Measurements from ENCODE around the gene COP1. TPM values are rescaled to one million over a fixed set of nuclear protein-coding genes. Genes with fewer than 3 reads are reported as not detected.

COP1 gene
- total RNA-seq, 1 donor from 2014 or later, result 23.4 TPM

DNA sequence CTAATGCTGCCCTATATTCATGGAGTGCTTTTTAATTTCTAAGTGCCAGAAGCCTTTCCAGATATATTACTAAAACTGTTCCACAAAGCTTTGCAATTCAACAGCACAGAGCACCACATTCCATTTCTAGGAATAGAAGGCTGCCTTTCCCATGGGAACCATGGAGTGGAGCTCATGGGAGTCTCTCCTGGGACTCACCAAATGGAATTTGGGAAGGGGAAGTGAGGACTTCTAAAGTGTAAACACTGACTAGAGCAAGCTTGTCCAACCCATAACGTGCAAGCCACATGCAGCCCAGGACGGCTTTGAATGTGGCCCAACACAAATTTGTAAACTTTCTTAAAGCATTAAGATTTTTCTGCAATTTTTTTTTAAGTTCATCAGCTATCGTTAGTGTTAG is 273.3 kb downstream of the COP1 start:
- ATAC-seq, result peak; percentile 48

DNA sequence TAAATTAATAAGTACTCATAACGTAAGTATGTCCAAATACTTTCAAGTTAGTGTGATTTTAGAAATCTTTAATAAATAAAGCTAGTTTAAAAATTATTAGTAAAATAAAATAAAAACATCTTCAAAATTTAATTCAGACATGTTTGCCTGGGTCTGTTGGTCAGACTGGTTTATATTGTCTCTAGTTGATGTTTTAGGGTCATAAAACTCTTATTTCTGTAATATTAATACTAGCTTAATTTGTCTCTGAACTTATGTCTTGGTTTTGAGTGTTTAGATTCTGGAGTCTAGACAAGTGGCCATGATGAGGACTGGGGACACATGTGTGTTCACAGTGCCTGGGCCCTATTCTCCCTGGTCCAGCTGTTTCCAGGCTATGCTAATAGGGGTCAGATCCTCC is 279.1 kb downstream of the COP1 start:
- intact Hi-C loops (cut with DNase I), result no loop called here
- ATAC-seq (no peak), DNase-seq (ENCODE audit: missing footprints) (no peak)

More for the DNA sequence above, 273.3 kb downstream of the COP1 start:
- intact Hi-C loops (cut with DNase I), result no loop called here
- no peak for DNase-seq (ENCODE audit: missing footprints)

DNA sequence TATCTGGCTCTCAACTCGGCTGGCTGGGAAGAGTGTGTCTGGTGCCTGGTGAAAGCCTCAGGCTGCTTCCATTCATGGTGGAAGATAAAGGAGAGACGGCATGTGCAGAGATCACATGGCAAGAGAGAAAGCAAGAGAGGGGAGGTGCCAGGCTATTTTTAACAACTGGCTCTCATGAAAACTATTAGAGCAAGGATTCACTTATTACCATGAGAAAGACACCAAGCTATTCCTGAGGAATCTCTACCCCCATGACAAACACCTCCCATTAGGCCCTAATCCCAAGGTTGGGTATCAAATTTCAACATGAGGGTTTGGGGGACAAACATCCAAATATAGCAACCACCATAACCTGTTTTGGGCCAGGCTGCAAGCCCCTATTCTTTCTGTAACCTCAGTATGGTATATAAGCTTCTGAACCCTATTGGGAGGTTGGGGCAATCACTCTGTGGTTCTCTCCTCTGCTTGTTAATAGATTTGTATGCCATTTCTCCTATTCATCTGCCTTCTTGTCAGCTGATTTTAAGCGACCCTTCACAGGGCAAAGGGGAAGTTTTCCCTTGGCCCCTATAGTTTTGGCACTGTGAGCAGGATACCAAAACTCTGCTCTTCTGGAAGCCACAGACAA is 284.7 kb downstream of the COP1 start:
- DNase-seq (ENCODE audit: missing footprints) (no peak), ATAC-seq (no peak)
- intact Hi-C loops (cut with DNase I), result no loop called here

DNA sequence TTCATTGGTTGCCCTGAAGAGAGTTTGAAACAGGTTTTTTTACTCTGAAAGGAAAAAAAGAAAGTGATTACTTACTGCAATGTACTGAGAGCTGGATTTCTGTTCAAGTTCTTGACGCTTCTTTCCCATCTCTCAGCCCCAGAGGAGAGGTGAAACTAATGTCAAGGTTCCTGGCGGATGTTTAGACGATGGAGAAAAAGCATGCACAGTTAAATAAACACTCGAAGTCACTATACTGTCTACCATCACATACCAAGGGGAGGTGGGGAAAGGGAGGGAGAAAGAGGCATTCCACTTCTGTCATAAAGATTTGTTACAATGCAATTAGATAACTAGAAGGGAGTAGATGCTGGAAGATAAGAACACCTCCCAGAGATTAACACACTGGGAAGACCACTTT is 286.7 kb downstream of the COP1 start:
- no peak for DNase-seq (ENCODE audit: missing footprints)
- no peak for ATAC-seq
- intact Hi-C loops (cut with DNase I), result no loop called here

DNA sequence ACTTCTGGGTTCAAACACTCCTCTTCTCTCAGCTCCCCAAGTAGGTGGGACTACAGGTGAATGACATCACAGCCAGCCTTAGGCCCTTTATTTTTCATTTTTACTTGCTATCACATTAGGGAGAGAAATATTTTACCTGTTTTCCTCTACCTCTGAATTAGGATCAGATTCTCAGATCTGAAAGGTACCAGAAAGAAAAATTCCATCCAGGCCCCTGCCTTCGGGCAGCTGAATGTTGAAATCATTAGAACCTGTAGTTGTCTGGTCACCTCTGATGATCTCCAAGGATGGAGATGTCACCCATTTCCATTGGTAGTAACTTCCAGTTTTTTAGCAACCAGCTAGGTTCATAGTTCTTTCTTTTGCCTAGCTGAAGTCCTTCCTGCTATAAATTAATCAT is 288.1 kb downstream of the COP1 start:
- intact Hi-C loops (cut with DNase I), result no loop called here
- DNase-seq (ENCODE audit: missing footprints) (no peak), ATAC-seq (no peak)

DNA sequence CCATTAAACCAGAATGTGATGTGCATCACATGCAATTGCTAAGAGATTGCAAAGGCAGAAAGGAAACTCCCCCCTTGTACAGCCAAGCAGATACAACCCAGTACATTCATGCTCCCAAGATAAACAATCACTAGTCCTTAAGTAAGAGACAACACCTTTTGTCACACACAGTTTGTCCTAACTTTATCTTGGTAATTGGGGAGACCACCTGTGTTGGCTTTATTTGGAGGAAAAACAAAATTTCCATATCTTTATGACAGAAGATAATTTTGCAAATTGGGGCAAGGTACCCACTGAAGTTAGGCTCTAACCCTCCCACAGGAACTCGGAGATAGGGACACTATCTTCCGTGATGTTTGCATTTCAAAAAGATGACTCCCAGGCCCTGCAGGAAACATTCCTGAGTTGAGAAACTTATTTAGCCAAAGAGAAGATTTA is 288.7 kb downstream of the COP1 start:
- intact Hi-C loops (cut with DNase I), result no loop called here
- DNase-seq (ENCODE audit: missing footprints) (no peak), ATAC-seq (no peak)

DNA sequence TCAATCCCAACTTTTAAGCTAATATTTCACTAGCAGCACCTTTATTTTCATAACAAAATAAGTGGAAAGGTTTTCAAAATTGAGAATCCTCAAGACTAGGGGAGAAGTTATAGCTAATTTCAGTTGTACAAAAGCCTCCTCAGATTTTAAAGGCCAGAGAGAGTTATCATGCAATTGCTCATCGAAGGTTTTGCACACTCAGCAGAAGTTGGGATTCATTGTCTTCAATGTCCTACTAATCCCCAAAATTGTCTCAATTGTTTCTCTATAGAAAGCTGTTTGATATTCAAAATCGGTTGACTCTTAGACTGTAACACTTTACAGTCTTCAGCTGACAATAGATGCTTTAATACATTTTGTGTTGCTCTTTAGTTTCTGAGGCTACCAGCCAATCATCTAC is 293.0 kb downstream of the COP1 start:
- no peak for ATAC-seq
- intact Hi-C loops (cut with DNase I), result no loop called here
- no peak for DNase-seq (ENCODE audit: missing footprints)

DNA sequence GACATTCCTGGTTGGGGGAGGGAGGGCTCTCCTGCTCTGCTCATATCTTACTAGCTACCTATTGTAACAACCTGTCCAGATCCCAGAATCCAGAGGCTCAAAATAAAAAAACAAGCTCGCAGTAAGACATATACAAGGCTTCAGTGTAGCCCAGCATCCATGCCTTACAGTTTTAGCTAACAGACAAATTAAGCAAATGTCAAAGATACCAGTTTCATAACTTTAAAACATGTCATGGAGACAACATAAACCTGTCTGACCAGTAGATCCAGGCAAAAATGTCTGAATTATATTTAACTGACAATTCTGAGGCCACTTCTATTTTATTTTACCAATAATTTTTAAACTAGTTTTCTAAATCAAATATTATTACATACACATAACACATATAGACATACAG is 295.9 kb downstream of the COP1 start:
- ATAC-seq (no peak), DNase-seq (ENCODE audit: missing footprints) (no peak)
- intact Hi-C loops (cut with DNase I), result no loop called here

DNA sequence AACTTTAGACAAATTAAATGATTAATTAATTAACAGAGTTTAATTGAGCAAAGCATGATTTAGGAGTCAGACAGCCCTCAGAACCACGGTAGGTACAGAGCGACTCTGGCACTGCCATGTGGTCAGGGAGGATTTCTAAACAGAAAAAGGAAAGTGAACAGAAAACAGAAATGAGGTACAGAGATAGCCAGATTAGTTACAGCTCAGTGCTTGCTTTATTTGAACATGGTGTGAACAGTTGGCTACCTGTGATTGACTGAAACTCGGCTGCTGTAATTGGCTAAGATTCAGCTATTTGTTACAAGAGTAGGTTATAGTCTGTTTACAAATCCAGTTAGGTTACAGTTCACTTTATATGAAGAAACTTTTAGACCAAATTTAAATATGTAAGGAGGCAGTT is 300.7 kb downstream of the COP1 start:
- intact Hi-C loops (cut with DNase I), result no loop called here
- ATAC-seq (no peak), DNase-seq (ENCODE audit: missing footprints) (no peak)

DNA sequence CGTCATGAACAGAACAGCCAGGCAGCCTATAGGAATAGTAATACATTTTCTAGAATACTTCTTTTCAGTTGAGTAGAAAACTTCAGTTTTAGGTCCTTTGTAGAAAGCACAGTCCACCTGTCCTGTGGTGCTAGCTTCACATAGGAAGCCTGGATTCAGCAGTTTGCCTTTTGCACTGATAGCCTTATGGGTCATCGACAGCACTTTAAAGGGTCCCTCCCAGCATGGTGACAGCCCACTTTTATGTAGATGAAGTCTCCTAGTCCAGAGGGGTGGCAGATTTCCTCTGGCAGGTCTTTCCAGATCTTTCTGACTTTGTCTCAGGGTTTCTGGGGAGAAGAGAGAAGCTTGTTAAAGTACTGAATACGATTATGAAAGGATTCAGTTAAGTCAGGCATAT is 302.3 kb downstream of the COP1 start:
- intact Hi-C loops (cut with DNase I), result no loop called here
- ATAC-seq, result no peak

DNA sequence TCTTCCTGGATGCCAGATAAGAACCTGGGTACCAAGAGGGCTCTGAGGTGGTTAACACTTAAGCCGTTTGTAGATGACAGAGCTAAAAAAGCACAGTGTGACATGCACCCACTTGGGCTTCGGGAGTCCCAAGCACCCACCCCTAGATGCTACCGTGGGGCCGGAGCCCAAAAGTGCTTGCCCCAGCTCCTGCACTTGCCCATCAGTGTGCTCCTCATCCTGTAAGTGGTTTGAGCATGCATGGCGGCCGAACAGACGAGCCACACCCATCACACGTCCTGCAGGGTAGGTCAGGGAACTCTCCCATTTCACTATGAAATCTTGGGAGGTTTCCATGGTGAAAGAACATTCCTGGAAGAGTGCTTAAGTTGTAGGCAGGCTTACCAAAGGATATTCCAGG is 304.8 kb downstream of the COP1 start:
- no peak for ATAC-seq
- DNase-seq (ENCODE audit: missing footprints), result peak; percentile 65
- intact Hi-C loops (cut with DNase I), result no loop called here

More for the DNA sequence above, 302.3 kb downstream of the COP1 start:
- no peak for DNase-seq (ENCODE audit: missing footprints)

DNA sequence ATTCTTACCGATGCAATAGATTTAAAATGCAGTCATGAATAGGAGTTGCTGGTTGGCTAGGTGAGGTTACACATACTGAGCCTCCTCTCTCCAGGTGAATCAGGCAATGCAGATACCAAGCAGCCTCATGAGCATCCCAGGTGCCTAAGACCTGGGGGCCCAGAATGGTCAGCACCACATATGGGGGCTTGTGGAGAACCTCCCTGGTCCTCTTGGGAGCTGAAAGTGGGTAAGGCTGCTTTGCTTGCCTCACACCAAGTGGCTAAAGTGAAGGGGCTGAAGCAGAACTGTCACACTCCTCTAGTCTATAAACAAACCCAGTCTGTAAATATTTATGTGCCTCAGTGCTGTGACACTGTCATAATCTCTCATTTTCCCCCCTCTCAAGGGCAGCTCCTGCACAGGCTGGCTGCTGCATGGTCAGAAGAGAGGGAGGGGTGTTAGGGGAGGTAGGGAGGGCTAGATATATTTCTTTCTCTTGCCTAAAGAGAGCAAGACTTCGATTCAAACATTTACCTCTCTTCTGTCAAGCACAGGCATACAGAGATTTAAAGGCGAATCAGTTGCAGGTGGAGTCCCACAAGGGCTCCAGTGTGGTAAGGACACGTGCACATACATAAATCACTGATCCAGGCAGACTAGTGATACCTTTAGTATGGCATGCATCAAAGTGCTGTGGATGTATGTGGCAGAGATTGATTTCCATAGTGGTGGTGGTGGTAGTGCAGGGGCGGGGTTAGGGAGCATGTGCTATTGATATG is 305.8 kb downstream of the COP1 start:
- ATAC-seq (no peak), DNase-seq (ENCODE audit: missing footprints) (no peak)
- intact Hi-C loops (cut with DNase I), result no loop called here

DNA sequence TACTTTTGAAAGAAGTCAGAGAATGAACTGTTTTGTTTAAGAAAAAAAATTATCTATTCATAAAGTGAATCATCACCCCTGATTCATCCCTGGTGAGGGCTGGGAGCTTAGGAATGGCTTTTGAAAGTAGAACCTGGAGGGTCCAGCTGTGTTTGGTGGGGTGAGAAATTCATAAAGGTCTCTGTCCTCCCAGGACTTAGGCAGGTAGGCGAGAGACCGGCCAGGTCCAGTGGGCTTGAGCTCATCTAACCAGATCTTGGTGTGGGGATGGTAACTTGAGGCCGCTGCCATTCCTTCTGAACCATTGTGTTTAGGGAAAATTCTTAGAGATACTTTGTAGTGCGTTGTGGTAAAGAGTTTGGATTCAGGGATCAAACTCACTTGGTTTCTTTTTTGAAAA is 306.9 kb downstream of the COP1 start:
- ATAC-seq, result no peak
- intact Hi-C loops (cut with DNase I), result no loop called here
- no peak for DNase-seq (ENCODE audit: missing footprints)

DNA sequence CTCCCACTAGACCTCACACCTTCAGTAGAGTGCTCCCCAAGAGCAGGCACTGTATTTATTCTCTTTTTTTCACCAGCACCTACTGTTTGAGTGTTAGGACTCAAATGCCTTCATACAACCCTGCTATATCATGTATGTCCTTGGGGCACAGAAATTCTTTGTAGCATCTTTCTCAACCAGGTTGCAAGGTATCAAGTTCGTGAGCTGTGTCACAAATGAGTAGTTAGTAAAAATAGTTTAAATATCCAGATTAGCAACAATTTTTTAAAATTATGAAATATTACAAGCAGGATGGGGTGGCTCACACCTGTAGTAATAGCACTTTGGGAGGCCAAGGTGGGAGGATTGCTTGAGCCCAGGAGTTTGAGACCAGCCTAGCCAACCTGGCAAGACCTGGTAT is 311.1 kb downstream of the COP1 start:
- intact Hi-C loops (cut with DNase I), result no loop called here
- no peak for DNase-seq (ENCODE audit: missing footprints)
- ATAC-seq, result no peak
